ENCODE data around the gene EZH1.
"Not testable (repeated sequence)": the region's sequence is repeated elsewhere in the genome, so short reads cannot be mapped to it uniquely, and the experiment has no call there.

Gene EZH1

GRCh38 chr17:42772945-42773289 lies 28.1 kb upstream of the EZH1 start:
- no peak for DNase-seq (ENCODE audit: low spot score)

- DNase-seq (ENCODE audit: low spot score), result not testable (repeated sequence)
These were observed 25.1 kb upstream of the EZH1 start for GRCh38 chr17:42769964-42770363.

- not testable (repeated sequence) for DNase-seq (ENCODE audit: low spot score)
These were observed 23.2 kb upstream of the EZH1 start for GRCh38 chr17:42768006-42768405.

DNA sequence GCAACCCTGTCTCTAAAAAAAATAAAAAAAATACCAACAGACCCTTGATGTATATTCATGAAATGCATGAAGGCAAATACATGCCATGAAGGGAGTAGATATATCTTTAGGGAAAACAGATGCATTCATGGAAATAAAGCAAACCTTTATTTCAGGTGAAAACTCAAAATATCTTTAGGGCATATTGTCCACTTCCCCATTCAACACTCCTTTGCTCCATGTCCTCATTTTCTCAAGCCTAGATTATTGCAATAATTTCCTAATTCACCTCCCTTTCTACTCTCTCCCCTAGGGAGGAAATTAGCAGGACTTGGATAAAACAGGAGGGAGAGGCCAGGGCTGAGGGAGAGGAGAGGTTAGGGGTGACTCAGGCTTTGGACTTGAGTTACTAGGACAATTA lies 22.7 kb upstream of the EZH1 start:
- DNase-seq (ENCODE audit: low spot score), result no peak

DNA sequence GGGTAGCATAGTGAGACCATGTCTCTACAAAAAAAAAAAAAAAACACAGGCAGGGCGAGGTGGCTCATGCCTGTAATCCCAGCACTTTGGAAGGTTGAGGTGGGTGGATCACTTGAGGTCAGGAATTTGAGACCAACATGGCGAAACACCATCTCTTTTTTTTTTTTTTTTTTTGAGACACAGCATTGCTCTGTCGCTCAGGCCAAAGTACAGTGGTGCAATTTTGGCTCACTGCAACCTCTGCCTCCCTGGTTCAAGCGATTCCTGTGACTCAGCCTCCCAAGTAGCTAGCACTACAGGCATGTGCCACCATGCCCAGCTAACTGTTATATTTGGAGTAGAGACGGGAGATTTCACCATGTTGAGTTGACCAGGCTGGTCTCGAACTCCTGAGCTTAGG lies 21.3 kb upstream of the EZH1 start:
- no peak for DNase-seq (ENCODE audit: low spot score)

DNA sequence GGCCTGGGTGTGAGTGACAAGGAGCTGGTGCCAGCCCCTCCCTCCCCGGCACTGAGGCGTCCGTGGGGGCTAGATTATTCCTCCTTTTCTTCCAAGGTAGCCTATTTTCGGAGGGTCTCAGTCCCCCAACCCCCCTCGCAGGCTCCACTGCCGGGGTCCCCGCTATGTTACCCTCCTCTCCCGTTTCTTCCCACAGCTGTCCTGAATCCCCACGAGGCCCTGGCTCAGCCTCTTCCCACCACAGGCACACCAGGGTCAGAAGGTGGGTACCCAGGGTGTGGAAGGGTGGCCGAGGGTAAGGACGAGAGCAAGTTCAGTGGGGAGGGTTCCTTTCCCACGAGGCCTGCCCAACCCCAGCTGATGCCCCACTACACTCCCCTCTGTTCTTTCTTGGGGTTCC lies 16.8 kb upstream of the EZH1 start:
- no peak for DNase-seq (ENCODE audit: low spot score)

GRCh38 chr17:42760652-42761581 lies 16.1 kb upstream of the EZH1 start, which contains the start of gene RAMP2:
Gene RAMP2, plus strand, starts transcription at chr17:42761227. Its CDS starts 35 bp downstream, at chr17:42761262.
- DNase-seq (ENCODE audit: low spot score), result no peak

DNA sequence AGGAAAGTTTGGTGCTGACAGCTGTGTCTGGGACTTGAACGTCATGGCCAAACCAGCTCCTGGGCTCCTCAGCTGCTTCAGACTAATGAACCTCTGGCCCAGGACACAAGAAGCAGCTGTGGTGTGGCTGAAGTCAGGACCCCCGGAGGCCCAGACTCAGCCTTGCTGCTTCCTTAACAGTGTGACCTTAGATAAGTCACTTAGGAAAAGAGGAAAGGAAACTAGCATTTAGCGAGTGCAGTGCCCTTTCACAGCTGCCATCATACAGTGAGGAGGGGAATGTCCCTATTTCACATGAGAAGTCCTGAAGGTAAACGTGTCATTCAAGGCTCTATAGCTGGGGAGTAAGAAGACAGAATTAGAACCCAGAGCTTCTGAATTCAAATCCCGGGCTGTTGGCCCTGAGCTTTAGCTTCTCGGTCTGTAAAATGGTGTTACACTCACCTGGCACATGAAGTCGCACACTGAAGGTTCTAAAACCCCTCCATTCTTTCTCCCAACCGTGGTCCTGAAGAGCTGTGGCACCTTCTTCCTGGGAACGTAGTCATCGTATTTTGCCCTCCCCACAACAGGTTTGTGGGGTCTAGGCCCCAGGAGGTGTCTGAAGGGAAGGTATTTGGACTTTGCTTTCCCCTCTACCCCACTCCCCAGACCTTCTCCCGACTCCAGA lies 15.3 kb upstream of the EZH1 start:
- DNase-seq (ENCODE audit: low spot score), result no peak

GRCh38 chr17:42754782-42755181 lies 9.9 kb upstream of the EZH1 start:
- no peak for DNase-seq (ENCODE audit: low spot score)

GRCh38 chr17:42751628-42752027 lies 6.8 kb upstream of the EZH1 start:
- no peak for DNase-seq (ENCODE audit: low spot score)

DNA sequence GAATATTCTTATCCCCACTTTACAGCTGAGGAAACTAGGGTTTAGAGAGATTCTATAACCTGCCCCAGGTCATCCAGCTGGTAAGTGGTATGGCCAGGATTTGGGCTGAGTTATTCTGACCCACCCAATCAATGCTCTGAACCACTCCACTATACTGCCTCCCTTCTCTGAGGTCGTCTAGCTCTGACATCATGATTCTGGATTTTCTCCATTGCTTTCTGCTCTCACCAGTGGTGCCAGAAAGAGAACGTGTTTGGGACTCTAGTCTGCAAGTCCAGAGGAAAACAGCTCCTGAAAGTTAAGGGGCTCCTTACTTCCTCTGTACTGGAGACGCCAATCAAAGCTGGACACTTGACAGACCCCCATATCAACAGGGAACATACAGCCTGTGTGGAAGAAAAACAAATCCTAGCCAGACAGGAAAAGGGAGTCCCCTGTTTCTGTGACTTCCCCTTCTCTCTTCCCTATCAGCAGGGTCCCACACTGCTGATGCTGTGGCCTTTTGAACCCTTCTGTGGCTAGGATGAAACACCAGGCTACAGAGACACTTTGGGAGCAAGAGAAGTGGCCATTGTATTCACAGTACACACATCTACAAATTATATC lies 6.0 kb upstream of the EZH1 start:
- DNase-seq (ENCODE audit: low spot score), result no peak

DNA sequence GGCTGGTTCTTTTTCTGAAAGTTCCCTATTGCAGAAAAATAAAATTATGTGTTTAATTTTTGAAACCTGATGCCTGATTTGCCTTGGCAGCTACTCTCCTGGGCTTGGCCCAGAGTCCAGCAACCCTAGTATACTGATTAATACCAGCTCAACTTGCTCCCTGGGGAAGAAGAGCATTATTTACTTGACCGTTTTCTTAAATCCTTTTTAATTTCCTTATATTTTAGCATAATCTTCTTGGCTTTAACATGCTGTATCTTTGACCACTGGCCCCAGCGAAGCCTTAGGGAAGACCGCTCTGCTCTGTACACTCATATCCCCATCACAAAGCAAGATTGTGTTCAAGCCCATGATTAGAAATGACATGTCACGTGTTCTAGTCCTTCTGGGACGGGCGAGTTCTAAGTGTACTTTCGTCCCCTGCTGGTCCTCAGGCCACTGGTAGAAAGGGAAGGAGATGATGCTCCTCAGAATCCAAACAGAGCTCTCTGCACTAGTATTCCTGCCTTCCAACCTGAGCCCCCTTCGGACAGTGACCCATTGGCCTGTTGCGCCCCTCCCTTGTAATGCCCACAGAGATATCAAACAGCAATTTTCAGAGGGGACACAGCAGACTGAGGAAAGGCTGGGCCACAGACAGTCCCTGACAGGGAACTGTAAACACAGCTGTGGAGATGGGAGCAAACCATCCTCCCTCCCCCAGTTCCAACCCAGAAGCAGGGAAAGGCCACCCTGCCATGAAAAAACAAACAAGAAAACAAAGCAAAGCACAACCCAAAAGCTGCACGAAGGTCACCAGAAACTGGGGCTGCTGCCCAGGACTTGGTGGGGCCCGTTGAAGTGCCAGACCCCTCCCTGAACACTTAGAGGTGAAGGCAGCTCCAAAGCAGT lies 4.3 kb upstream of the EZH1 start:
- no peak for DNase-seq (ENCODE audit: low spot score)

GRCh38 chr17:42748202-42748907 lies 3.5 kb upstream of the EZH1 start:
- DNase-seq (ENCODE audit: low spot score), result no peak

GRCh38 chr17:42744283-42744805 lies 496 bp downstream of the EZH1 start:
- no peak for DNase-seq (ENCODE audit: low spot score)

DNA sequence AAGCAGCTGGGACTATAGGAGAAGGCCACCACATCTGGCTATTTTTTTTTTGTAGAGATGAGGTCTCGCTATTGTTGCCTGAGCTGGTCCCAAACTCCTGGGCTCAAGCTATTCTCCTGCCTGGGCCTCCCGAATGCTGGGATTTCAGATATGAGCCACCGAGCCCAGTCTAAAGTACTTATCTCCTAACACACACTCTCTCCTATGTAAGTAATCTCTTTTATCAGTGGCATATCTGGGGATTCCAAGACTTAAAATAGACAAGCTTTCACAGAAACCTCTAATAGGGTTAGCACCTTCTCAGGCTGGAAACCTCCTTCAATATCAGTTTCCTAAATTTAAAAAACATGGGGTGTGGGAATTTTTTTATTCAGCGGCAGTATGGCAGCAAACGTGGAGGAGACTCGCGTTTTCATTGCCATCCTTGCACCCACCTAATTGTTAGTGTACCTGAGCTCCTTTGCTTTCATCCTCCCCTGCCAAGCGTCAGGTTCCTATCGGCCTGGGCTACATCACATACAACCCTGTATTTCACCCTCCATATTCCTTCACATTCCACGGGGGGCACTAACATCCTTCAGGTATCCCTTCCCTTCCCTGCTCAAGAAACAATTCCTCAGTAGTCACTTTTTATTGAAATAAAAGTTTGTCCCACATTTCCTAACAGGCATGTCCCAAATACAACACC lies 1.1 kb downstream of the EZH1 start:
- no peak for DNase-seq (ENCODE audit: low spot score)

- DNase-seq (ENCODE audit: low spot score), result not testable (repeated sequence)
These were observed 1.9 kb downstream of the EZH1 start for GRCh38 chr17:42742916-42743315.

DNA sequence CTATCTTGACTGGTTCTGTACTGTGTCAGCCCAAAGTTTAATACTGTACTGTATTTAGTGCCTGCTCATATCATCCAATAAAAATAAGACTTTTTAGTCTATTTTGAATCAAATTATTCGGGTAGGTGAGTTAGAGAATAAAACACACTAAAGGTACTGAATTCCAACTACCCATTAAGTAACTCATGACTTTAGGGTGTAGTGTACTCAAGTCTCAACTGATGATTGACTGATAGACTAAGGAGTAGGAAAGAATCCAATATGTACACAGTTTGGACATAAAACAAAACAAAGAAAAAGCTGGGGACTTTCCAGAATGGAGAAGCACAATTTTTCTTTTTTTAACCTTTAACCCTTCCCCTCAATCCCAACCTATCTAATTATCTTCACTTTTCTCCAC lies 4.1 kb downstream of the EZH1 start:
- no peak for DNase-seq (ENCODE audit: low spot score)

GRCh38 chr17:42725143-42725542 lies 19.7 kb downstream of the EZH1 start:
- DNase-seq (ENCODE audit: low spot score), result no peak

GRCh38 chr17:42723636-42724035 lies 21.2 kb downstream of the EZH1 start:
- no peak for DNase-seq (ENCODE audit: low spot score)

DNA sequence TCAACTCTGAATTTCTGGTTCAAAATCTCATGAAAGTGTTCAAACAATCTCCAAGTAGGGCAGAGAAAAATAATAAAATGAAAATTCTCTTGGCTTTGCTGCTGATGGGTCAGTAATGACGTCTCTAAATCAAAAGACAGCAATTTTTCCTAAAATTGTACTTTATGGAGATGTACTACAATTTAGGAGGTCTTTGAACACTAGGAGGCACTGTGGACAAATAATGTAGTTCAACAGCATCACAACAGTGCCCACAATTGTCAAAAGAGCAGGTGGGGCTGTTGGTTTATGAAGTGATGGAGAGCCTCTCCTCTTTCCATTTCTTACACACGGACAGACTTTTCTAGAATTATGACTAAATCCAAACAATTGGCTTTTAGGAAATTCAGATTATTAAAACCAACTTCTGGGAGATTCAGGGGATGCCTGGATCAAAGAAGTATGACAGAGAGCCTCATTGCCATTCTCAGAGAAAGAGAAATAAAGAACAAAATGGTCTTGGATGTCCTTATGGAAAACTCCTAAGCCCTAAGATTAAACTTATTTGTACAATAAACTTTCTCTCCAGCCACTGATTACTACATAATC lies 23.8 kb downstream of the EZH1 start:
- no peak for DNase-seq (ENCODE audit: low spot score)
